Stimulated activated naive CD4-positive, alpha-beta T cell (primary cell): ENCODE data around the gene CAV1.

Experiments
- DNase-seq, 6 experiments: peaks; one replicate each; lab custom pipeline; 2025; lab: John Stamatoyannopoulos, UW

The CAV1 gene

DNA sequence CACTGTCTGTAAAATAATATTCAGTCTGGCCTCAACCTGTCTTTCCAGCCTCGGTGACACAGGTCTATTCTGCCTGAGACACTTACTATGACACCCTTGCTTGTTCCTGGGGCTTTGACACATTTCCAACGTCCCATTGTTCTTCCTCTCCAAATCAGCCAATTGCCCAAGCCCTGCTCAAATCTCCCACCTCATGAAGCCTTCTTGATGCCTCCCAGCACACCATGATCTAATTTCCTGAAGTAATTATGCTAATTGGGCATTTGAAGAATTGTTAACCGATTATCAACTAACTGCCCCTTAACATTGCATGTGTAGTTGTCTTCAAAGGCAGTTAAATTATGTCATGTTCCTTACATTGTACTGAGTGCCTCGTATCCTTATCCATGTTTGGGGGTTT lies 33.1 kb downstream of the CAV1 start:
- DNase-seq, result no peak

- DNase-seq, result no peak
These were observed 35.5 kb downstream of the CAV1 start for GRCh38 chr7:116560021-116560970.

DNA sequence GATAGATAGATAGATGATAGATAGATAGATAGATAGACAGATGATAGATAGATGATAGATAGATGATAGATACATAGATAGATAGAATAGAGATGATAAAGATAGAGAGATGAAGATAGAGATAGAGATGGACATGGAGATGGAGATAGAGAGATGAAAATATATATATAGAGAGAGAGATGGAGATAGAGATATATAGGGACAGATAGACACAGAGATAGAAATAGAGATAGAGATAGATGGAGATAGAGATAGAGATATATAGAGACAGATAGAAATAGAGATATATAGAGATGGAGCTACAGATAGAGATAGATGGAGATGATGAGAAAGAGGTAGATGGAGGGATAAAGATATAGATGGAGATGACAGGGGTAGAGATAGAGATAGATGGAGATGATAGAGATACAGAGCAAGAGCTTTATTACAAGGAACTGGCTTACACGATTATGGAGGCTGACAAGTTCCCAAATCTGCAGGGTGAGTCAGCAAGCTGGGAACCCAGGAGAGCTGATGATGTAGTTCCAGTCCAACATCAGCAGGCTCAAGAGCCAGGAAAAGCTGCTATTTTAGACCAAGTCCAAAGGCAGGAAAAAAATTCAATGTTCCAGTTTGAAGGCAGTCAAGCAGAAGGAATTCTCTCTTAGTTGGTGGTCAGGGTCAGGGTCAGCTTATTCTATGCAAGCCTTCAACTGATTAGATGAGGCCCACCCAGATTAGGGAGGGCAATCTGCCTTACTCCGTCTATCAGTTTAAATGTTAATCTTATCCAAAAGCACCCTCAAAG lies 37.1 kb downstream of the CAV1 start:
- no peak for DNase-seq

DNA sequence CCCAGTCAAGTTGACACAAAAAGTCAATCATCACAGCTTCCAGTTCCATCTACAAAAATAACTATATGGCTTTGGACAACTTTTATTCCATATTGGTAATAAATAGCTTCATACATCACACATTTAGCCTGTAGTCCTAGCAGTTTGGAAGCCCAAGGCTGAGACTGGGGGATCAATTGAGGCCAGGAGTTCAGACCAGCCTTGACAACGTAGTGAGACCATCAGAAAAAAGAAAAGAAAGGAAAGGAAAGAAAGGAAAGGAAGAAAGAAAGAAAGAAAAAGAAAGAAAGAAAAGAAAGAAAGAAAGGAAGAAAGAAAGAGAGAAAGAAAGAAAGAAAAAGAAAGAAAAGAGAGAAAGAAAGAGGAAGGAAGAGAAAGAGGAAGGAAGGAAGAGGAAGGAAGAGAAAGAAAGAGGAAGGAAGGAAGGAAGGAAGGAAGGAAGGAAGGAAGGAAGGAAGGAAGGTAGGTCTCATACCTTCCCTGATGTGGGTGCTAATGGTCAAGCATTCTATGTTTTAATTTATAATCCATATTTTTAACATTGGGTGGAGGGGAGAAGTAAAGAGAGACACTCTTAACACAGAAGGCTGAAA lies 37.8 kb downstream of the CAV1 start:
- DNase-seq, result no peak

GRCh38 chr7:116565981-116566380 lies 41.1 kb downstream of the CAV1 start:
- DNase-seq, result no peak

- no peak for DNase-seq
These were observed 41.8 kb downstream of the CAV1 start for GRCh38 chr7:116566666-116567065.

DNA sequence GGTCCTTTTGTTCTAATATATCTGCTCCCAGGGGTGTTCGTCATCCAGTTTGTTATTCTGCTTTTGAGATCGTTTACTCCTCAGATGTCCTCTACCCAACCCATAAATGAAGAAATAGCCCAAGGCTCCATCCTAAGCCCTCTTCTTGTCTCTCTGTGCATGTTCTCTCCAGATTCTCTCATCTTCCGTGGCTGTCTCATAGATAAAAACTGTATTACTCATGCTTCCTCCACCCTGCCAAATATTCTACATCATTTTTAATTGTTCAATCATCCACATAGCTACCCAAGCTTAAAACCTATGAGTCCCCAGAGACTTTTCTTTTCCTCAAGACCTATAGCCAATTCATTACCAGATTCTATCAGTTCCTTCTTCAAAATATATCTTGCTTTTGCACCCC lies 44.9 kb downstream of the CAV1 start:
- no peak for DNase-seq

DNA sequence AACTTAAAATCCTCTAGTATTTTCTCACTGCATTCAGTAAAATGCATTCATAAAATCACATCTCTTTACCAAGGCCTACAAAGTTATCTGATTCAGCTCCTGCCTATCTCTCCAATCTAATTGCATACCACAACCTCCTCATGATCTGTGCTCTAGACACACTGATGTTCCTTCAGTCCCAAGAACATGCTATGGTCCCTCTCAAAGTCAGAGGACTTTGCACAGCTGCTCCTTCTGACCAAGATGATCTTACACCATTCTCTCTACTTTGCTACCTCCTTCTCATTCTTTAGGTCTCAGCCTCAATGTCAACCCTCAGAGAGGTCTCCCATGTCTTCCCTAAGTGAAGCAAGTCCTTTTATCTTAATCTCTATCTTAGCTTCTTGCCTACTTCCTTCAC lies 45.5 kb downstream of the CAV1 start:
- no peak for DNase-seq

DNA sequence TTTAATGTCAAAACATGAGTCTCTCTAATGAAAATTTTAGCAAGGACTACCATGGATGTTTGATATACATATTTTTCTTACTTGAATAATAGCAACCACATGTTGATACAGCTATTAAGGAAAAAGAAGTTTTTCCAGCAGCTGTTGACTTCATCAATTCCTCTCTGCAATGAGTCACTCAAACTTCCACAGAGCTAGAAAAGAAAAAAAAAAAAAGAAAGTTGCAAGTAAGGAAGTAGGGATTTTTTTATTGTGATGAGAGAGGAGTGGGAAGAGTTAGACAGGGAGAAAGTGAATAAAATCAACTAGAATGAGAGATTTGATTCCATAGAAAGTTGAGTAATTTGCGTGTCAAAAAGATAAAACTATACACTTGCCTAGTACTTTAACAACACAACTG lies 46.2 kb downstream of the CAV1 start:
- DNase-seq, result no peak

DNA sequence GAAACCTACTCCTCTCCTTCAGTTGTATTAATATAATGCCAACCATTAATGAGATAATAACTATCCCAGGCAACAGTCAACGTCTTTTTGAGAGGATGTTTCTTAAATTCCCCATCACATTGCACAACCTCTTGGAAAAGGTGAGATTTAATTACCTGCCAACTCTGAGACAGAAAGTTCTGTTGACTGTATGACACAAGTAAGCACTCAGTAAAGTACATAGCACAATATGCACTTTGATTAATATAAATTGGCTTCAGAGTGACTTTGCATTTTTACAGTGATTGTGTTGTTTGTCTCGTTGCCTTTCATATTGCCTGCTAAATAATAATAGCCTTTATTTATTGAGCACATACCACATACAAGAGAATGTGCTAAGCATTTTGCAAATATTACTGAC lies 46.7 kb downstream of the CAV1 start:
- DNase-seq, result no peak

DNA sequence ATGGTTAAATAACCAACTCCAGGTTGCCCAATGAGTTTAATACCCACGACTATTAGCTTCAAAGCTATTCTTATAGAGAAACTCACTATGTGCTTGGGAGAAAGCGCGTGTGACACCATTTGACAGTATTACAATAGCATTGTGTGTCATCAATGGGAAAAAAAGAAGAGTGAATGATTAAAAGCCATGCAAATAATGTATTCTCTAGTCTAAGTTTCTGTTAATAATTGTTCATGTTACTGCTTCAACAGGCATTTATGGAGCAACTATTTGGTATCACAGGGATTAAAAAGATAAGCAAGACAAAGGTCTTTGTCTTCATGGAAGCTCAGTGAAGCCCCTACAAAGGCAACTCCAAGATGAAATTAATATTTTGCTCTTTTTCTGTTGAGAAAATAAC lies 47.2 kb downstream of the CAV1 start:
- no peak for DNase-seq

DNA sequence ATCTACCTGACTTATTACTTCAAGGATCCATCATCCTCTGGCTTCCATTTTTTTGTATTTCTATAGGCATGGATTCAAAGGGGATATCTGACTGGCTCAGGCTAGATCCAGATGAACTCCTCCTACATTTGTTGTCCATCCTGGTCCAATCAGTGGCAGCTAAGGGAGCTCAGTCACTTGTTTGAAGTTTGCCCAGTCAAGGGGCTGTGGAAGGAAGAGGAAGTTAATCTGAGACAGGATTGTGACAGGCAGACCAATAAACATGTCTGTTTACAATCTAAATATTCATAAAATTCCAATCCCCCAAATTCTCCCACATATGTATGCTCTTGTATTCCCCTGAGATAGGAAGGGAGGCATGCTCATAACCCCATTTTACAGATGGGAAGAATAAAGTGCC lies 48.7 kb downstream of the CAV1 start:
- DNase-seq, result no peak

DNA sequence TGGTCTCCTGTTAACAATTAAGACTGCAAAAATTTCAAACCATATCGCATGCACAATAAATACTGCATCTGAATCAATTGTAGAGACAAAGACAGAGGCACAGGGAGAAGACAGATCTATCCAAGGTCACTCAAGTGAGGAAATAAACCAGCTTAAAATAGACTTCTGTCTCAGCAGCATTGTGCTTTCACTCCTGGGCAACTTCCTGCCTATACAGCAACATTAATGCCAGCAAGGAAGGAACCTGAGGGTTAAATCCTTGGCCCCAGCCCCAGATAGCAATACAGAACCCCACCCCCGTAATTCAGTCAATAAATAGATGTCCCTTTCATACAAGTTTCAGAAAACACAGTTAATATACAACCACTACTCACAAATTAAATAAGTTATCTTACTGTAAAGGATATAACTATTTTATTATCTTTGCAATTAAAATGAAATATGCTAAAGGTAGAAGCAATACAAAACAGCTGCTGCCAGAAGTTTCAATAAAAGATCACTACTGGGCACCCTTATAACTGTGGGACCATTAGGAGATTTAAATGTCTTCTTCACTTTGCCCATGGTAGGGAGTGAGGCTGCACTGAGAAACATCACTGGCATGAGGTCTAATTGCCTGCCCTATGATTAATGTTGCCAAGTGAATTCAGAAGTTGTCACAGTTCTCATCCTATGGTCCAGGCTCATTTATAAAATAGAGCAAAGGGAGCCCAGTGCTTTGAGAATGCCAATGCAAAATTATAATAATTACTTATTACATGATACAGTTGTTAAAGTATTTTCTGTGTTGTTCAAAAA lies 49.4 kb downstream of the CAV1 start:
- no peak for DNase-seq

- DNase-seq, result no peak
These were observed 51.0 kb downstream of the CAV1 start for GRCh38 chr7:116575853-116576252.

DNA sequence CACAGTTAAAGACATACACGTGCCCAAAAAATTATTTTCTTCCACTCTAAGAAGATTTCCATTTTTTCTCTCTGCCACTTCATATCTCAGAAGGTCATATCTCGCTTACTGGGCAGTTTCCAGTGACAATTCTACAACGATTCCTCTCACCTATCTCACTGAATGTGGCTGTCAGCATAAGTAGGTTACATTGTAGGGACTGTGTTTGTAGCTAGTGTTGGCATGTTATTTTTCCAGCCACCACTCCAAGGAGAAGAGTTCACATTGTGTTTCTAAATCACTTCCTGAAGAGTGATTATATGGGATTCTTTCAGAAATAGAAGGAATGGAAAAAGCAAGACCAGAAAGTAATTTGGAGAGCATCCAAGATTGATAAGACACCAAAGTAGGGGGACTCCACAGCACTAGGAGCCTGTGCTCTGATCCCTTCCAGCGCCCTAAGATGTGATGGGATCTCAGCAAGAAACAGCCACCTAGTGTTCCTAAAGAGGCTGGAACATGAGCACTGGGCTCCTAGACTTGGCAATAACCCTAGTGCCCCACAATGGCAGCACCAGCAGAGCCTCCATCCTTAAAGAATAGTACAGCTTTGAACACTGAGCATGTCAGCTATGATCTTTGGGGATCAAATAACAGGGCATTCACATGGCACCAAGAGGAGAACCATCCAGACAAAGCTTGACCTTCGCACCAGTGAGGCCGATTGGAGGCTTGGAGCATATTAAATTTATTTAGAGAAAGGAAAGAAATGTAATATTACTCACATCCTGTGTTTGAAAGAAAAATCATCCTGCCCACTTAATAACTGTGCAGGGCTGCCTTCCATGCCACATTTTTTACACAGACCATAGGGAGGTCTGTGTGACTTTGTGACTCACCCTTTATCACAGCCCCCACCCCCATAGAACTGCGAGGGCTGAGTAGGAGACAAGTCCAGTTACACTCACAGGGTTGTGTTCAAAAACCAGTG lies 51.8 kb downstream of the CAV1 start:
- no peak for DNase-seq

DNA sequence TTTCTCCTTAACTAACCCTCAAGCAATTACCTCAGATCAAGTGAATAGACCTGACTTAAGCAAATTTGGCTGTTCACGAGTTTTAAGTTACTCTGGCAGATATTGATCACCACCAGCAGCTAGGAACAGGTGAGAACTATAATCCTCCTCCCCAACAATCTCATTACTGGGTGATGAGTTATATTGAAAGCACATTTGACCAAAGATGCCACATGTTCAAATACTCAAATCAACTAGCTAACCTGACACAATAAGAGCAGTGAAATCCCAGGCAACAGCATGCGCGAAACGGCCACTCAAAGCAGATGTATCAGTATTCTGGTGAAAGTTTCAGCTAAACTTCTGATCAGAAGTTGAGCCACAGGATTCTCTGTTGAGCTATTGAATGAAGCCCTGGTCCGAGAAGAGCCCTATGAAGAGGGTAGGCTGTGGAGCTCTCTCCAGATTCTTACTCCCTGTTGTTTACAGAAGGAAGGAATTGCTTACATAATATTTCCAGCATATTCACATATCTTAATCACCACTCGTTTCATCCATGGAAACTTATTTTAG lies 52.6 kb downstream of the CAV1 start:
- DNase-seq, result no peak

GRCh38 chr7:116578526-116578925 lies 53.7 kb downstream of the CAV1 start:
- no peak for DNase-seq

DNA sequence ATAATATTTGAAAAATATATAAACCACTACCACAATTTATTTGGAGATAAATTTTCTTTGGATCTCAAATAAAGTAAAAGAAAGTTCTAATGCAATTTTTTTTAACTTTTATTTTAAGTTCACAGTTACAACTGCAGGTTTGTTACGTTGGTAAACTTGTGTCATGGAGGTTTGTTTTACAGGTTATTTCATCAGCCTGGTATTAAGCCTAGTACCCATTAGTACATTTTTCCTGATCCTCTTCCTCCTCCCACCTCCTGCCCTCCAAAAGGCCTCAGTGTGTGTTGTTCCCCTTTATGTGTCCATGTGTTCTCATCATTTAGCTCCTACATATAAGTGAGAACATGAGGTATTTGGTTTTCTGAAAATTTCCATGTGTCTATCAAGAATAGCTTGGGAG lies 54.5 kb downstream of the CAV1 start:
- DNase-seq, result no peak

GRCh38 chr7:116579835-116580234 lies 55.0 kb downstream of the CAV1 start:
- DNase-seq, result no peak

DNA sequence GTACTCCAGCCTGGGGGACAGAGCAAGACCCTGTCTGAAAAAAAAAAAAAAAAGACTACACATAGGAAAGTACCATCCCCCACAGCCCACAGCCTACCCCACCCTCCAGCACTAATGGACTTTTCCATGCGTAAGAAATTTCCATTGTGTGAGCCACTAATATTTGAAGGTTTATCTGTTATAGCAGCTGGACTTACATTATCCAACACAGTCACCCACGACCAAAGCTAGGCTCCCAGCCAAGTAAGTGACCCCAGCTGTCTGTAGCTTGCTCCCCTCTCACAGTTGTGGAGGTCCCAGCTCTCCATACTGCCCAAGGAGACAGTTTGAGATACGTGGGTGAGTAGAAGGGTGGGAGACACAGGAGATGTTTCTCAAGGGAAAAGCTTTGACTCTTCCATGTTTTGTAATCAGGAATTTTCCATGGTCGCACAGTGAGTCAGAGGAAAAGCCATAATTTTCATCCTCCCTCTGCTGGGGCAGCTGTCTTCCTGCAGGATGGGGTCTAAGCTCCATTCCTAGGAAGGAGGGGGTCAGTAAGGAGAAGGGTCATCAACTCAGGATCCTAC lies 57.4 kb downstream of the CAV1 start:
- no peak for DNase-seq
